K562 (cell line): ENCODE data around the gene EHBP1. TPM values are rescaled to one million over a fixed set of nuclear protein-coding genes. Genes with fewer than 3 reads are reported as not detected.

Source experiments
- ATAC-seq: fragments of 200-7000 bp; cut with Tn5 transposase; 3 replicates; pipeline ENCODE4 v1.9.1; 2020; ENCODE audit warnings: moderate library complexity
- BruUV-seq: library from RNA; stranded (reverse); fragments of 400-500 nt; replicated peaks from 2 replicates; lab custom pipeline; 2021; lab: Mats Ljungman, UMichigan
- CTCF ChIA-PET: fragments of 300-600 bp; formaldehyde crosslinking; extraction: SDS; loops from one replicate; lab custom pipeline; 2021; ENCODE audit warnings: low intra/inter-chr PET ratio; lab: Yijun Ruan, JAX
- POLR2A ChIA-PET: fragments of 300-600, 350-650 bp; sonication (Branson Sonifier 250); formaldehyde crosslinking; extraction: SDS; loops from one replicate; lab custom pipeline; 2021; ENCODE audit warnings: antibody characterized with exemption, inconsistent platforms; lab: Yijun Ruan, JAX
- DNase-seq, 4 experiments: peaks; one replicate each; pipeline versions ENCODE4 v3.0.0 to v3.0.0-alpha.2; 2011 to 2018; ENCODE audit warnings: low spot score in 3 of 4, mixed read lengths in 3 of 4; ENCODE audit errors: extremely low read depth in 1 of 4
- FAIRE-seq: peaks from 2 replicates; lab custom pipeline; 2011; peaks lifted over from hg19 to GRCh38; lab: Jason Lieb, UNC
- H2AFZ ChIP-seq: 2 replicates; pipeline ENCODE4 v1.6.0; 2011; ENCODE audit warnings: low read depth, low read length, control low read depth, inconsistent platforms
- H3K27ac ChIP-seq: fragments of 200-600 bp; 3 replicates; pipeline ENCODE4 v1.8.0; 2011; ENCODE audit warnings: low read depth, mild to moderate bottlenecking, control low read depth, inconsistent platforms, low read length, moderate library complexity, mixed read lengths; ENCODE audit errors: extremely low read depth
- H3K27me3 ChIP-seq, 2 experiments: fragments of 300-600 bp in 1 of 2; 2 replicates in 1 of 2; 3 replicates in 1 of 2; pipeline versions ENCODE4 v1.6.0 to v1.8.0; 2011; ENCODE audit warnings: inconsistent platforms in 2 of 2, low read length in 2 of 2, mild to moderate bottlenecking in 1 of 2, mixed read lengths in 1 of 2, moderate library complexity in 1 of 2; ENCODE audit not compliant: control insufficient read depth in 2 of 2, insufficient read depth in 2 of 2
- H3K36me3 ChIP-seq: fragments of 300-600 bp; 3 replicates; pipeline ENCODE4 v1.8.0; 2011; ENCODE audit warnings: mild to moderate bottlenecking, low read length, inconsistent platforms; ENCODE audit not compliant: control insufficient read depth, insufficient read depth
- H3K4me1 ChIP-seq, 2 experiments: fragments of 200-600 bp in 1 of 2; replicated peaks in 1 of 2; 2 replicates in 1 of 2; 3 replicates in 1 of 2; pipeline versions ENCODE4 v1.5.1 to v1.8.0; 2011; ENCODE audit warnings: inconsistent platforms in 2 of 2, low read length in 2 of 2, mild to moderate bottlenecking in 1 of 2, mixed read lengths in 1 of 2, moderate library complexity in 1 of 2; ENCODE audit not compliant: control insufficient read depth in 2 of 2, insufficient read depth in 2 of 2
- H3K4me2 ChIP-seq: 2 replicates; pipeline ENCODE4 v1.6.1; 2011; ENCODE audit warnings: low read length, control low read depth, inconsistent platforms, mixed read lengths; ENCODE audit not compliant: insufficient read depth
- H3K4me3 ChIP-seq: fragments of 200-600 bp; sonication (generic), shearing (Covaris generic); 2 replicates; pipeline ENCODE4 v1.5.1; 2016; ENCODE audit warnings: control low read depth, inconsistent platforms
- H3K79me2 ChIP-seq: fragments of 200-600 bp; 3 replicates; pipeline ENCODE4 v1.8.0; 2011; ENCODE audit warnings: low read length, inconsistent platforms; ENCODE audit not compliant: control insufficient read depth, insufficient read depth
- H3K9ac ChIP-seq, 2 experiments: 2 replicates each; pipeline versions ENCODE4 v1.6.0 to v1.6.1; 2011; ENCODE audit warnings: low read depth in 2 of 2, low read length in 2 of 2, control low read depth in 1 of 2, inconsistent platforms in 1 of 2, mild to moderate bottlenecking in 1 of 2, mixed read lengths in 1 of 2; ENCODE audit not compliant: insufficient read depth in 1 of 2
- H3K9me1 ChIP-seq: one replicate; pipeline ENCODE4 v1.6.0; 2011; ENCODE audit warnings: inconsistent platforms, mild to moderate bottlenecking, low read length, moderate library complexity; ENCODE audit not compliant: control insufficient read depth, insufficient read depth
- H3K9me3 ChIP-seq: replicated peaks from 2 replicates; pipeline ENCODE4 v1.5.1; 2011; ENCODE audit warnings: low read depth, low read length, inconsistent platforms; ENCODE audit not compliant: control insufficient read depth, insufficient read depth
- H4K20me1 ChIP-seq: replicated peaks from 2 replicates; pipeline ENCODE4 v1.6.1; 2011; ENCODE audit warnings: low read length, inconsistent platforms, mixed read lengths; ENCODE audit not compliant: control insufficient read depth, insufficient read depth
- ATF4 ChIP-seq: fragments of 450-650 bp; formaldehyde crosslinking; IDR thresholded peaks from 2 replicates; pipeline ENCODE4 v1.4.0; 2022; ENCODE audit warnings: mild to moderate bottlenecking, moderate library complexity
- TFE3 ChIP-seq: fragments of 450-650 bp; formaldehyde crosslinking; IDR thresholded peaks from 2 replicates; pipeline ENCODE4 v1.4.0; 2020; ENCODE audit warnings: mild to moderate bottlenecking, mixed read lengths
- ZNF12 ChIP-seq: sonication (generic); formaldehyde crosslinking; IDR thresholded peaks from 2 replicates; pipeline ENCODE4 v1.4.0; 2020; ENCODE audit warnings: mild to moderate bottlenecking, missing genetic modification reagents
- ZNF57 ChIP-seq: fragments of 450-650 bp; formaldehyde crosslinking; IDR thresholded peaks from 2 replicates; pipeline ENCODE4 v1.4.0; 2020; ENCODE audit warnings: mild to moderate bottlenecking, moderate library complexity
- ZNF644 ChIP-seq: fragments of 200-800 bp; sonication (Bioruptor generic); IDR thresholded peaks from 2 replicates; pipeline ENCODE4 v1.6.1; 2016; ENCODE audit warnings: low read depth, missing genetic modification characterization, missing compliant biosample characterization
- WGBS: fragments of 100-300 bp; shearing (Covaris generic); methylation state at CpG from one replicate; pipeline ENCODE4 v1.1.6; 2016; ENCODE audit warnings: low coverage, mixed read lengths; ENCODE audit not compliant: insufficient coverage; ENCODE audit errors: missing lambda C conversion rate; 5-methylcytosine and 5-hydroxymethylcytosine counted together
- in situ Hi-C: fragments of 300-500 bp; cut with MboI; formaldehyde crosslinking; loops from 4 replicates; pipeline ENCODE4 v1.15.0; 2018; ENCODE audit warnings: inconsistent platforms, mixed read lengths
- intact Hi-C: fragments of 100-400 bp; cut with micrococcal nuclease; formaldehyde crosslinking; loops from 2 replicates; pipeline ENCODE4 v1.14.2; 2022
- polyA plus RNA-seq, 8 experiments: library from polyadenylated mRNA; depleted of rRNA in 4 of 8; stranded (reverse) in 5 of 8; unstranded in 3 of 8; fragments of >200 nt; fragmentation: Nextera tagmentation in 2 of 8; fragmentation: Illumina TruSeq in 1 of 8; extraction: Ambion mirVana in 2 of 8; extraction: Trizol in 1 of 8; gene quantifications; 2 replicates each; pipeline versions ENCODE4 v1.2.1 to v1.2.3, GENCODE V29; 2011 to 2014; ENCODE audit warnings: inconsistent platforms in 1 of 8, missing spikeins in 1 of 8
- total RNA-seq, 7 experiments: library from RNA; depleted of rRNA in 6 of 7; stranded (reverse); fragments of >200 nt in 6 of 7; fragmentation: Illumina TruSeq in 2 of 7; extraction: Trizol in 2 of 7; gene quantifications; 2 replicates each; pipeline versions ENCODE4 v1.2.1 to v1.2.3, GENCODE V29; 2011 to 2021; ENCODE audit warnings: low replicate concordance in 1 of 7

Gene EHBP1
- total and polyA plus RNA-seq, 9 of the 15 experiments (the other 6 are each of a cell fraction or from before 2014, with no cell fraction given): 8.9 to 26.6 (median 19.3) TPM

GRCh38 chr2:62745891-62746481 is 40.5 kb downstream of the EHBP1 start (continued):
- TF ChIP-seq ZNF57 (CRISPR knock-in tag) (no peak), ZNF644 (tag) (no peak)

GRCh38 chr2:62747169-62747568 is 41.7 kb downstream of the EHBP1 start:
- BruUV-seq: no TSS peak
- H2AFZ ChIP-seq: no peak overlapping the region
- no peak overlapping the region for H3K27ac ChIP-seq
- H3K4me3 ChIP-seq: no peak overlapping the region
- ATAC-seq (no peak), FAIRE-seq (no peak), DNase-seq (no peak)
- no peaks in the 10 kb centered on the region for H3K27me3 ChIP-seq
- no peaks in the 10 kb centered on the region for H3K9me3 ChIP-seq
- H3K4me1 ChIP-seq: no peaks in the 10 kb centered on the region; a peak in 1 of 5 replicates
- ChIA-PET CTCF (no interaction called here), POLR2A (no interaction called here)
- intact Hi-C loops: no loop called here
- 0 out of 3 replicates have a peak, but pooled peaks cover 5% of the 10 kb centered on the region for H3K79me2 ChIP-seq
- H3K4me2 ChIP-seq: no peak overlapping the region
- TF ChIP-seq ZNF12 (CRISPR knock-in tag) (no peak), ATF4 (CRISPR knock-in tag) (no peak), TFE3 (CRISPR knock-in tag) (no peak)
- in situ Hi-C loops: no loop called here
- no peaks in the 10 kb centered on the region for H3K36me3 ChIP-seq
- 72% methylated on average over 2 of the region's 2 CpGs for WGBS
- no peaks in the 10 kb centered on the region for H3K9me1 ChIP-seq
- no peaks in the 10 kb centered on the region for H4K20me1 ChIP-seq
- no peak overlapping the region for H3K9ac ChIP-seq
